DLD1 (cell line): ENCODE measurements around the gene FADS2.

ENCODE experiments used
- in situ Hi-C: cut with HindIII; loops from 2 replicates; pipeline ENCODE4 v1.10.0; 2017; ENCODE audit warnings: low sequenced_read_pairs

Gene FADS2

GRCh38 chr11:61827571-61828378, at the start of gene FADS2:
FADS2 (plus strand) TSS chr11:61828300; CDS start chr11:61828391, 91 bp downstream.
- in situ Hi-C loops: no loop called here

- in situ Hi-C loops: no loop called here
Measured at GRCh38 chr11:61778357-61778886, 49.7 kb upstream of the FADS2 start.

- in situ Hi-C loops: no loop called here
Measured at GRCh38 chr11:61778920-61779650, 49.0 kb upstream of the FADS2 start.

DNA sequence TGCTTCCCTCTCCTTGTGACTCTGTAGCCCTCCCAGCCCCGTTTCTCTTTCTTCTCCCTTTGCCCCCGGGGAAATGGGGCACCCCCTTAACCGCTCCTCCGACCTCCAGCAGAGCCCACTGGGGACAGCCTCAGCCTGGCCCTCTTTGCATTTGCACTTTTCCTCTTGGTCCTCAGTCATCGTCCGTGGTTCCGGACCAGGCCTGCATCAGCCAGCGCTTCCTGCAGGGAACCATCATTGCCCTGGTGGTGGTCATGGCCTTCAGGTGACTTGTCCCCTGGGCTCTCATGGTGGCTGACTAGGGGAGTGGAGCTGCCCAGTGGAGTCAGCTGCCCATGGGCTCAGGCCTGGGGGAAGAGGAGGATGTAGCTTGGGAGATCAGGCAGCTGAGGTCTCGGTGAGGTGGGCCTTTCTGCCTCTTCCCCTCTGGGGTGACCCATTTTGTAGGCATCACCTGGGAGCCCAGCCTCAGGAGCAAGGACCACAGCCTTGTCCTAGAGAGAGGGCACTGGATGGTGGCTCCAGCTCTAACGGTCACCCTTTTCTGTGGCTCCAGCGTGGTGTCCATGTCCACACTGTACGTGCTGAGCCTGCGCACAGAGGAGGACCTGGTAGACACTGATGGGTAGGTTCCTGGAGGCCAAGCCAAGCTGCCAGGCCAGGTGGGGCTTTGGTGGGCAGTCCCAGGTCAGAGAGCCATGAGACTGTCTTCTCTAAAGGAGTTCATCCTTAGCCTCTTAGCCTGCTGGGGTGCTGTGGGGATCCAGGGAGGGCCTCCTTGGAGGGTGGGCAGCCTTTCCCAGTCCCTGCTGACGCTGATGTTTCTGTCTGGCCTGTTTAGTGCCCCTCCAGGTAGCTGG, 48.2 kb upstream of the FADS2 start:
- in situ Hi-C loops: no loop called here

DNA sequence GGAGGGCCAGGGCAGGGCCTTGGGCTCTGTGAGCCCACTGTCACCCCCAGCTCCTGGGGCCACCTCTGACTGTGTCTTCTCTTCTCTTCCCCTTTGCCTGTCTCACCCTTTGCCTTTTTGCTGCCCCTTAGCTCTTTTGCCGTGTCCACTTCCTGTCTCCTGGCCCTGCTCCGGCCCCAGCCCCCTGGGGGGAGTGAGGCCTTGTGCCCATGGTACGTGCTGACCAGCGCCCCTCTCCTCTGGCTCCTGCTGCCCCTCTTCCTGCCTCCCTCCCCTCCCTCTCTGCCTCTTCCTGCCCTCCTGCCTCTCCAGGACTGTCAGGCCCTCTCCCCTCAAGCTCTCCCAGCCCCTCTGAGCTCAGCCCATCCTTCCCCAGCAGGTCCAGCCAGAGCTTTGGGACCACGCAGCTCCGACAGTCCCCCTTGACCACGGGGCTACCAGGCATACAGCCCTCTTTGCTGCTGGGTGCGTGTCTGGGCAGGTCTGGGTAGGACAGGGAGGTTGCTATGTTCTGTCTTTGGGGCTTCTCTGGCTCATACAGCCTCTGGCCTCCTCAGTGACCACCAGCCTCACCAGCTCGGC, 47.4 kb upstream of the FADS2 start:
- in situ Hi-C loops: no loop called here

GRCh38 chr11:61781585-61781984, 46.5 kb upstream of the FADS2 start:
- in situ Hi-C loops: no loop called here

- in situ Hi-C loops: no loop called here
Measured at GRCh38 chr11:61782299-61782698, 45.8 kb upstream of the FADS2 start.

DNA sequence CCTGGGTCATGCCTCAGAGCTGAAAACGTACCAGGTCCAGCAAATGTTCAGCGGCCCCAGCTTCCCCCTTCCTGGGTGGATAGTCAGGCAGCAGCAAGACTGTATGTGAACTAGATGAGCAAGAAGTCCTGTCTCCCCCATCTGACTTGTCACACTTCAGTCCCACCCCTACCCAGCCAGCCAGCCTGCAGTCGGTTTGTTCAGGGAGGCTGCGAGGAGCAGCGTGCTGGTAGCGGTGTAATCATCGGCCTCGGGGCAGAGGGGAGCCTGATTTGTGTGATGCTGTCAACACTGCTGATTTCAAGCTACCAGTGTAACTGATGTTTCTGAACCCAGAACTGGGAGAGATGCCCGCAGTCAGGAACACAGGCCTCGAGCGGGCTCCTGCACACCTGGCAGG, 45.3 kb upstream of the FADS2 start:
- in situ Hi-C loops: no loop called here

- in situ Hi-C loops: no loop called here
Measured at GRCh38 chr11:61783717-61784505, 44.2 kb upstream of the FADS2 start.

GRCh38 chr11:61784506-61784805, 43.6 kb upstream of the FADS2 start:
- in situ Hi-C loops: no loop called here

GRCh38 chr11:61785837-61786402, 42.2 kb upstream of the FADS2 start:
- in situ Hi-C loops: no loop called here

GRCh38 chr11:61787928-61788491, 40.1 kb upstream of the FADS2 start:
- in situ Hi-C loops: no loop called here

- in situ Hi-C loops: no loop called here
Measured at GRCh38 chr11:61791737-61792309, 36.3 kb upstream of the FADS2 start.

GRCh38 chr11:61792310-61793082, 35.6 kb upstream of the FADS2 start, which contains the start of the genes FEN1 and TMEM258:
FEN1 (plus strand) TSS chr11:61792911; CDS start chr11:61795362, 2,451 bp downstream.
TMEM258 (minus strand) TSS chr11:61792599; CDS start chr11:61792558, 41 bp downstream.
- in situ Hi-C loops: no loop called here

GRCh38 chr11:61793083-61793828, 34.8 kb upstream of the FADS2 start:
- in situ Hi-C loops: no loop called here

DNA sequence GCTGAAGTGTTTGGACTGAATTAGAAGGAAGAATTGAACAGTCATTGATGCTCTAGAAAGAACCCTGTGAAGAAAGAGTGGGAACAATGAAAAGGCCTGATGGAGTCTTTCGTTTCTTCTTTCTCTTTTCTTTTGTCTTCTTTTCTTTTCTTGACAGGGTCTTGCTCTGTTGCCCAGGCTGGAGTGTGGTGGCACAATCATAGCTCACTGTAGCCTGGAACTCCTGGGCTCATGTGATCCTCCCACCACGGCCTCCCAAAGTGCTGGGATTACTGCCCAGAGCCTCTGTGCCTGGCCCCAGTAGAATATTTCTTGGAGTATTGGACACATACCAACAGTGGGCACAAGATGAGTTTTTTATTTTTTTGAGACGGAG, 34.3 kb upstream of the FADS2 start:
- in situ Hi-C loops: no loop called here

DNA sequence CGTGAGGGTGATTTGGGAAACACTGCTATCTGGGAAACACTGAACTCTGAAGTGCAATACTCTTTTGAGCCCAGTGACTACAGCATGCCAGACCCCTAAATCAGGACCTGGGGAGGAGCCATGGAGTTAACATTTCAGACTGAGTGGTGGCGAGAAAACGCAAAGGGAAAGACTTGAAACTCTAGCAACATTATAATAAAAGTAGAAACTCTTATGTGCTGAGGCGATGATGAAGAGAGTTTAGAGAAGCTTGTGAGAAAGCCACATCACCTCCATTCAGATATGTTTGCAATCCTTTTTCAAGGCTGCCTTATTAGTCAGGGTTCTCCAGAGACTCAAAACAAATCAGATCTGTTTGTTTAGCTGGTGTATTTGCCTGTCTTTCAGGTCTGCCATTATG, 33.5 kb upstream of the FADS2 start:
- in situ Hi-C loops: no loop called here
